Gastrocnemius medialis (tissue), 4 donors: ENCODE measurements around the gene RDH5. TPM values are rescaled to one million over a fixed set of nuclear protein-coding genes. Genes with fewer than 3 reads are reported as not detected.

Experiments
- ATAC-seq, 2 donors: fragments of 150-250 bp; one replicate each; pipeline ENCODE4 v1.9.1; 2016
- DNase-seq, 2 donors: peaks; one replicate each; pipeline ENCODE4 v3.0.0-alpha.2; 2019
- H3K27ac ChIP-seq, 4 donors: fragments of 200-600 bp; sonication (generic); 1 replicate in 1 of 4; 2 replicates in 3 of 4; pipeline ENCODE4 v1.5.1; 2016 to 2018; ENCODE audit warnings: mild to moderate bottlenecking in 2 of 4, moderate library complexity in 1 of 4
- H3K27me3 ChIP-seq, 3 donors: fragments of 200-600 bp; sonication (generic) in 2 of 3; 1 replicate in 1 of 3; 2 replicates in 2 of 3; pipeline versions ENCODE4 v1.5.1 to v1.6.0; 2016 to 2019; ENCODE audit warnings: mild to moderate bottlenecking in 1 of 3, moderate library complexity in 1 of 3
- H3K36me3 ChIP-seq, 2 donors: fragments of 200-600 bp; sonication (generic) in 1 of 2; one replicate each; pipeline ENCODE4 v1.5.1; 2017 to 2018
- H3K4me1 ChIP-seq, 2 donors: fragments of 200-600 bp; sonication (generic) in 1 of 2; one replicate each; pipeline ENCODE4 v1.5.1; 2016 to 2017; ENCODE audit warnings: mild to moderate bottlenecking in 2 of 2
- H3K4me3 ChIP-seq, 4 donors: fragments of 200-600 bp; sonication (generic) in 3 of 4; 1 replicate in 1 of 4; 2 replicates in 3 of 4; pipeline ENCODE4 v1.5.1; 2016 to 2019; ENCODE audit warnings: mild to moderate bottlenecking in 2 of 4
- H3K9me3 ChIP-seq, 3 donors: fragments of 200-600 bp; sonication (generic) in 2 of 3; 1 replicate in 1 of 3; 2 replicates in 2 of 3; pipeline ENCODE4 v1.5.1; 2016 to 2019
- POLR2A ChIP-seq, 2 donors: fragments of 450-650 bp; IDR thresholded peaks; one replicate each; pipeline ENCODE4 v1.6.1; 2017; ENCODE audit warnings: antibody characterized with exemption in 2 of 2, mild to moderate bottlenecking in 2 of 2, moderate library complexity in 2 of 2
- in situ Hi-C, 4 donors: fragments of 200-750 bp; cut with MboI; loops; one replicate each; pipeline versions ENCODE4 v1.15.0 to v1.8.0; 2017; ENCODE audit warnings: low sequenced_read_pairs in 4 of 4
- intact Hi-C: fragments of 100-400 bp; cut with DNase I; formaldehyde crosslinking; loops from one replicate; pipeline ENCODE4 v1.15.1; 2023; ENCODE audit warnings: low total_unique reads
- total RNA-seq, 4 donors: library from RNA; depleted of rRNA; stranded (reverse); fragments of >200 nt; gene quantifications; one replicate each; pipeline versions ENCODE4 v1.1.0 to v1.2.3, GENCODE V29; 2016
- TF ChIP-seq, protein P1 (sequence below), 5 experiments: fragments of 450-650 bp in 3 of 5; fragments of 200-600 bp in 2 of 5; sonication (generic) in 2 of 5; IDR thresholded peaks in 4 of 5; conservative IDR thresholded peaks in 1 of 5; 1 replicate in 4 of 5; 2 replicates in 1 of 5; pipeline ENCODE4 v1.5.1; 2016 to 2019; ENCODE audit warnings: antibody characterized with exemption in 5 of 5, mild to moderate bottlenecking in 3 of 5, moderate library complexity in 3 of 5

The RDH5 gene
- total RNA-seq, 4 donors from 2014 or later, result 3.8 to 10.3 (median 7.5) TPM

DNA sequence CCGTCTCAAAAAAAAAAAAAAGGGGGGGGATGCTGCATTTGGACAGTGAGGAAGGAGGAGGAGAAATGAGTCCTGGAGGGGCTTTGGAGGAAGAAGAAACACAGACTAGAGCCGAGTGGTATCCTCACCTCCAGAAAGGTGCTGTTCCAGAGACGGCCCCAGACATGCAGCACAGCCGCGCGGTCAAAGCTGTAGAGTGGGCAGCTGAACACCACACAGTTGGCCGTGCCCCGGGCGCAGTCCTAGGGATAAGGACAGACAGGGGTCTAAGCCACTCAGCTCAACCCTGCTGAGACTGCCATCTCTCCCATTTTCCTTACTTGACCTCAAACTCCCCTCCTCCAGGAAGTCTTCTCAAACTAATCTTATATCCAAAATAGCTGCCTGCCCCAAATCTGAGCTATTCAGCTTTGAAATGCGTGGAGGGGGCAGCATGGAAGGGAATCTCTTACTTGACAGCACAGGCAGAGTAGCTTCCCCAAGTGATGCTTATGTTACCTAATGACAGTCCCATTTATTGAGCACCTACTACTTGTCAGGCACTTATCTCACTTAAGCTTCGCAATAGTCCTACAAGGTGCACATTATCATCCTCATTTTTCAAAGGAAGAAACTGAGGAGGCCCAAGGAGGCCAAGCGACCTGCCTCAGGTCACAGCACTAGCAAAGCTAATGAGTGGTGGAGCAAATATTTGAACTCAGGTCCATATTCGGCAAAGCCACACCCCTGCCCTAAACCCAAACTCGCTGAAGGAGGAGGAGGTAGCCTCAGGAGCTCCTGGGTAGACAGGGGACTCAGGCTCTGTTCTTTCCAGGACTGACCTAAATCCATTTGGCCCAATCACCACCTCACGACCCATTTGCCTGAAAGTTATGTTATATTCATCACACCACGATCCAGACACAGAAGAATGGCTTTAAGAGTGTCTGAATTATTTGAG lies 31.2 kb upstream of the RDH5 start:
- Histone ChIP-seq H3K9me3 (no peaks in the 10 kb centered on the region), H3K27me3 (no peaks in the 10 kb centered on the region), H3K27ac (peak overlapping the region in 2 of 4 donors; percentile 9 to 14), H3K36me3 (peaks cover 0 to 66% of the 10 kb centered on the region in 2 donors), H3K4me1 (no peaks in the 10 kb centered on the region), H3K4me3 (no peak overlapping the region)
- TF ChIP-seq, protein P1, sequence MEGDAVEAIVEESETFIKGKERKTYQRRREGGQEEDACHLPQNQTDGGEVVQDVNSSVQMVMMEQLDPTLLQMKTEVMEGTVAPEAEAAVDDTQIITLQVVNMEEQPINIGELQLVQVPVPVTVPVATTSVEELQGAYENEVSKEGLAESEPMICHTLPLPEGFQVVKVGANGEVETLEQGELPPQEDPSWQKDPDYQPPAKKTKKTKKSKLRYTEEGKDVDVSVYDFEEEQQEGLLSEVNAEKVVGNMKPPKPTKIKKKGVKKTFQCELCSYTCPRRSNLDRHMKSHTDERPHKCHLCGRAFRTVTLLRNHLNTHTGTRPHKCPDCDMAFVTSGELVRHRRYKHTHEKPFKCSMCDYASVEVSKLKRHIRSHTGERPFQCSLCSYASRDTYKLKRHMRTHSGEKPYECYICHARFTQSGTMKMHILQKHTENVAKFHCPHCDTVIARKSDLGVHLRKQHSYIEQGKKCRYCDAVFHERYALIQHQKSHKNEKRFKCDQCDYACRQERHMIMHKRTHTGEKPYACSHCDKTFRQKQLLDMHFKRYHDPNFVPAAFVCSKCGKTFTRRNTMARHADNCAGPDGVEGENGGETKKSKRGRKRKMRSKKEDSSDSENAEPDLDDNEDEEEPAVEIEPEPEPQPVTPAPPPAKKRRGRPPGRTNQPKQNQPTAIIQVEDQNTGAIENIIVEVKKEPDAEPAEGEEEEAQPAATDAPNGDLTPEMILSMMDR (IDR thresholded peaks at IDR 0.05 in 4 of 5, conservative IDR thresholded peaks at IDR 0.05 in 1 of 5), result no peak
- TF ChIP-seq POLR2A (IDR thresholded peaks at IDR 0.05), result no peak
- ATAC-seq, result no peak
- no peak for DNase-seq
- intact Hi-C loops (no loop called here), in situ Hi-C loops (no loop called here)

DNA sequence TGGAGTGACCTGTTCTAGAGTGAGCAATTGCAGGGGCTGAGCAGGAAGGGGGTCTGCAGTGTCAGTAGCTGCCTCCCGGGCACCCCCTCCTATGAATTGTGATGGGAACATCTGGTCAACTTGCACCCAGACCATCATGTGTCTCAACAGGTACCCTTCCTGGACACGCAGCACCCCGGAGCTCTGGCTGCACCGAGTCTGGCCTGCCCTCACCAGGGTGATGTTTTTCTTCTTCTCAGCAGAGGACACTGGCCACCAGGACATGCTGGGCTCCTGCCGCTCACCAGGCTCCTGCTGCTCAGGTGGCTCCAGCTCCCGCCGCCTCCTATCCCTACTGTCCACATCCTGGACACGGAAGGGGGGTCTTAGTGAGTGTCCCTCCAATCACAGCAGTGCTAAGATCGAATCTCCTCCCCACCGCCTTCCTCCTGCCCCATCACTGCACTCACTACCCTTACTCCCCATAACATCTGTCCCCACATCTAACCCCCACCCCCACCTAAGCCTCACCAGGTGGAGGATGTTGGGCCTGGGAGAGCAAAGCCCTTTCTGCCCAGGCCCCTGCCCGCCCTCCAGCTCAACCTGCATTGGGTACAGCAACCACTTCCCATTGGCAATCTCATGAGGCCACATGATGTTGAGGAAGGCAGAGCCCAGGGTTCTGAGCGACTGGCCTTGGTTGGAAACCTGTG lies 27.4 kb upstream of the RDH5 start:
- DNase-seq (peak in 1 of 2 donors; percentile 9), ATAC-seq (no peak)
- Histone ChIP-seq H3K4me1 (no peaks in the 10 kb centered on the region), H3K4me3 (no peak overlapping the region), H3K27me3 (no peaks in the 10 kb centered on the region), H3K27ac (peak overlapping the region in 1 of 4 donors; percentile 48), H3K9me3 (no peaks in the 10 kb centered on the region), H3K36me3 (peaks cover 0 to 81% of the 10 kb centered on the region in 2 donors)
- intact Hi-C loops, result no loop called here
- no peak for TF ChIP-seq POLR2A (IDR thresholded peaks at IDR 0.05)
- TF ChIP-seq, protein P1 (IDR thresholded peaks at IDR 0.05 in 4 of 5, conservative IDR thresholded peaks at IDR 0.05 in 1 of 5), result no peak
- in situ Hi-C loops, result no loop called here

DNA sequence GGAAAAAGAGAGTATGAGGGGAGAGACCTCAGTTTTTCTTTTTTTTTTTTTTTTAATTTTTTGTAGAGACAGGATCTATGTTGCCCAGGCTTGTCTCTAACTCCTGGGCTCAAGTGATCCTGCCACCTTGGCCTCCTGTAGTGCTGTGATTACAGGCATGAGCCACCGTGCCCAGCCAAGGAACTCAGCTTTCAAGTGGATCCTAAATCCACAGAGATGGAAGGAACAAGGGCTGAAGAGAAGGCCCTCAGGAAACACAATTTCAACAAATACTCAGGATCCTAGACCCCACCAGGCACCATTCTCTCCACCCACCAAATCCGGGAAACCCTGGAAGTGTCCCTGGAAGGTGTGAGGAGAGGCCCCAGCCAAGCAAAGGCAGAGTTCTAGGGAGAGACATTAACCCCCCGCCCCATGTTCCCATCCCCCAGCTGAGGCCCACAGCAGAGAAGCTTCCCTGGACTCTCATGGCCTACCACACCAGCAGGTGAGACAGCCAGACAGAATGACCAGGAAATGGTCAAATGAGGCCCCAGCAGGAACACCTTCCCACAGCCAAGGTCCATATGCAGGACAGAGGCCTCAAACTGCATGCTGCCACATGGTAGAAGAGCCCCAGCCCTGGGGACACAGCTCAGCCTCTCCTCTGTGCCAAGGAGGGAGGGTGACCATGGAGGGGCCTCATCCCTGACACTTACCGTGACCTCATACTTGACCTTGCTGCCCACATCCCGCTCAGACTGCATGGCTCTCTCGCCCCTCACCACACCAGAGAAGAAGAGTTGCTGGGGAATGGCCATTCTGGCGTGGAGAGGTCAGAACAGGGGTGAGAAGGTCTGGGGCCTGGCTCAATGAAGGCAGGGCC lies 26.6 kb upstream of the RDH5 start:
- TF ChIP-seq, protein P1 (IDR thresholded peaks at IDR 0.05 in 4 of 5, conservative IDR thresholded peaks at IDR 0.05 in 1 of 5), result no peak
- no peak for TF ChIP-seq POLR2A (IDR thresholded peaks at IDR 0.05)
- H3K27me3 ChIP-seq, result no peaks in the 10 kb centered on the region
- intact Hi-C loops (no loop called here), in situ Hi-C loops (no loop called here)
- H3K4me1 ChIP-seq, result no peaks in the 10 kb centered on the region
- H3K27ac ChIP-seq, result peak overlapping the region in 3 of 4 donors; percentile 5 to 48 (median 42)
- no peak overlapping the region for H3K4me3 ChIP-seq
- peaks cover 0 to 81% of the 10 kb centered on the region in 2 donors for H3K36me3 ChIP-seq
- no peaks in the 10 kb centered on the region for H3K9me3 ChIP-seq
- DNase-seq (peak in 1 of 2 donors; percentile 8), ATAC-seq (no peak)

DNA sequence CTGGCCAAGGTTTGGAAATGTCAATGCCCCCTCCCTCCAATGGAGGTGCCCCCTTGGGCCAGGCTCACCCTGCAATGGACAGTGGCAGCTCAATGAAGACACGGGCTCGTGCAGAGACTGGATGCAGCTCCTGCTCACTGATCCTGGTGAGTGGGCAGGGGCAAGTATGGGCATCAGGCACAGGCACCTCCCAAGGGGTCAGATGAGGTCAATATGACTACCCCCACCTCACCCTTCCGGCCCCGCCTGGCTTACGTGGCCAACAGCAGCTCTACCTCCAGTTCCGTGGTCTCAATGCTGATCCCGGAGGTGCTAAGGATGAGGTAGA lies 26.0 kb upstream of the RDH5 start:
- intact Hi-C loops (no loop called here), in situ Hi-C loops (no loop called here)
- H3K27me3 ChIP-seq, result no peaks in the 10 kb centered on the region
- peak overlapping the region in 2 of 4 donors; percentile 42 to 48 for H3K27ac ChIP-seq
- no peak overlapping the region for H3K4me3 ChIP-seq
- ATAC-seq, result no peak
- H3K4me1 ChIP-seq, result no peaks in the 10 kb centered on the region
- peak in 1 of 2 donors; percentile 10 for DNase-seq
- no peaks in the 10 kb centered on the region for H3K9me3 ChIP-seq
- H3K36me3 ChIP-seq, result peaks cover 0 to 81% of the 10 kb centered on the region in 2 donors
- TF ChIP-seq, protein P1 (IDR thresholded peaks at IDR 0.05 in 4 of 5, conservative IDR thresholded peaks at IDR 0.05 in 1 of 5), result no peak
- no peak for TF ChIP-seq POLR2A (IDR thresholded peaks at IDR 0.05)
